ENCODE measurements around the gene FGFBP3.
"Not testable (repeated sequence)": the region's sequence is repeated elsewhere in the genome, so short reads cannot be mapped to it uniquely, and the experiment has no call there.

FGFBP3 gene

DNA sequence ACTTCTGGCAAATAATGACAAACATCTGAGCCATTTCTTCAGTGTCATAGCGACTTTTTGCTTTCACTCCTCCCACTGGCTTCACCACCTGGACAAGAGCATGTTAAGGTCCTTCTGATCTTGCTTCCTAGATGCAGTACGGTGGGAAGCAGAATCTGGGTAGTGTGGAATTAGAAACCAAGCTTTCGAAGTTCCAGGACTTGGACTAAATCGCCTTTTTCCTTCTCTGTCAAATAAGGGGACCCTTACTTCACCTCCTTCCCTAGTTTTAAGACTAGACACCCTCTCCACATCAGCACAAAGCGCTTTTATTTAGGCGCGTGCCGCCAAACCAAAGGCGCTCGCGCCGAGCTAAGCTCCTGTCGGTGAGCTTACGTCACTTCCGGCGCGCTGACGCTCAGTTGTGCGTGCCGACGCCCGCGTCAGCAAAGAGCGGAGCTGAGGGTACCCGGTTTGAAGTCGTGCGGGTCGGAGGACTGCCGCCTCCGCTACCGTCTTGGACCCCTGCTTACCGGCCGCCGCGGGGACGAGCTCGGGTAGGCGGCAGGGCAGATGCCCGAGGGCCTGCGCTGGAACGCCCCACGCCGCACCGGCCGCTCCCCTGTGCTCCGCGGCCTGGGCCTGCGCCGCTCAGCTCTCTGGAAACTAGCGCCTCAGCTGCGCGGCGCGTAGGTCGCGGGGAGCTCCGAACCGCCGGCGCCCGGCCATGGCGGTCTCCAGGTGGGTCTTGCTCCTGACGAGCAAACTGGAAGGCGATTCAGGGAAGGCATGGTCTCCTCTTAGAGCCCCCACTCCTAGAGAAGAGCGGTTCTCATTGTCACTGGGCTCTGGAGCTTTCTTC, 14.3 kb upstream of the FGFBP3 start, which contains the start of gene BTAF1:
Gene BTAF1 (plus strand): TSS at position 400 of the 841 bp plus-strand sequence. CDS start 307 bp downstream, at position 707.
- peak within 1 kb of the TSS; percentile 99 for H3K4me3 ChIP-seq (ENCODE audit: low read length)
- TF ChIP-seq ZNF274 (IDR thresholded peaks at IDR 0.05; ENCODE audit: low read depth, low read length) = no peak

DNA sequence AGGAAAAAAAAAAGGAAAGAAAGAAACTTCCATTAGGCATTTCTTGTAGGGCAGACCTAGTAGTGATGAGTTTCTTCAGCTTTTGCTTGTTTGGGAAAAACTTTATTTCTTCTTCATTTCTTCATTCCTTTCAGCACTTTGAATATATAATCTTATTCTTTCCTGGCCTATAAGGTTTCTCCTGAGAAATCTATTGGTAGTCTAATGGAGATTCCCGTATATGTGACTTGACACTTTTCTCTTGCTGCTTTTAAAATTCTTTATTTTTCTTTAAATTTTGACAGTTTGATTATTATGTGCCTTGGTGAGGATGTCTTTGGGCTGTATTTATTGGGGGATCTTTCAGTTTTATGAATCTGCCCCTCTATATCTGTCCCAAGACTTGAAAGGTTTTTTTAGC, 10.4 kb upstream of the FGFBP3 start:
- no peak for TF ChIP-seq ZNF274 (IDR thresholded peaks at IDR 0.05; ENCODE audit: low read depth, low read length)
- H3K4me3 ChIP-seq (ENCODE audit: low read length) = no peak overlapping the region

DNA sequence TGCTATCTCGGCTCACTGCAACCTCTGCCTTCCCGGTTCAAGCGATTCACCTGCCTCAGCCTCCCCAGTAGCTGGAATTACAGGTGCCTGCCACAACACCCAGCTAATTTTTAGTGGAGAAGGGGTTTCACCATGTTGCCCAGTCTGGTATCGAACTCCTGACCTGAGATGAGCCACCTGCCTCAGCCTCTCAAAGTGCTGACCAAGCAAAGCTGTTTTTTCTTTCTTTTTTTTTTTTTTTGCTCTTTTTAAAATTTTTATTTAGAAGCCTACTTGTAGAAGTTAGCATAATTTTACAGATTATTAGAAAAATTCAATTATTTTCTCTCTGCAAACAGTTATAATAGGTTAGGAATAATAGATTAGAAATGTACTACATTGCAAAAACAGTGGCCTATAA, 1.2 kb upstream of the FGFBP3 start:
- no peak for TF ChIP-seq ZNF274 (IDR thresholded peaks at IDR 0.05; ENCODE audit: low read depth, low read length)
- H3K4me3 ChIP-seq (ENCODE audit: low read length) = no peak overlapping the region

GRCh38 chr10:91908337-91909116, 759 bp downstream of the FGFBP3 start:
- TF ChIP-seq ZNF274 (IDR thresholded peaks at IDR 0.05; ENCODE audit: low read depth, low read length) = no peak

DNA sequence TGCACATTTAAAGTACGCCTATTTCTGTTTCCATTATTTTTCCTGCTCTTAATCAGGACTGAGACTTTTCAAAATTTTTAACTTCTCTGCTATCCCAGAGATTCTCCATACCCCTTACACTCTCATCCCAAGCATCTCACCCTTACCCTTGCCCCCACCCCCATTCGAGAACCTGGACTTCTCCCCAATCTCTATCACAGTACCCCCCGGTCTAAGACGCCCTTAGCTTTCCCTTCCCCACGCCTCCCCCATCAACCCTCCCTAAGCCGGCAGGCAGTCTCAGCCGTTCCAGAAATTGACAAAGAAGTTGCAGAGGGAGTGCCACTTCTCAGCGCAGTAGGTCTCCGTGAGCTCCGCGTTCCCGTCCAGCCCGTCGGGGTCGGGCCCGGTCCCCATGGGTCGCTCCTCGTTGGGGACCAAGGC, 1.4 kb downstream of the FGFBP3 start:
- H3K4me3 ChIP-seq (ENCODE audit: low read length) = peak overlapping the region; percentile 74
- no peak for TF ChIP-seq ZNF274 (IDR thresholded peaks at IDR 0.05; ENCODE audit: low read depth, low read length)

More at GRCh38 chr10:91908337-91909116, 759 bp downstream of the FGFBP3 start:
- H3K4me3 ChIP-seq (ENCODE audit: low read length) = peak overlapping the region; percentile 74

GRCh38 chr10:91907033-91907594, 2.2 kb downstream of the FGFBP3 start:
- no peak overlapping the region for H3K4me3 ChIP-seq (ENCODE audit: low read length)

GRCh38 chr10:91901784-91902677, 7.3 kb downstream of the FGFBP3 start:
- no peak overlapping the region for H3K4me3 ChIP-seq (ENCODE audit: low read length)
- TF ChIP-seq ZNF274 (IDR thresholded peaks at IDR 0.05; ENCODE audit: low read depth, low read length) = no peak

More at GRCh38 chr10:91907033-91907594, 2.2 kb downstream of the FGFBP3 start:
- no peak for TF ChIP-seq ZNF274 (IDR thresholded peaks at IDR 0.05; ENCODE audit: low read depth, low read length)

GRCh38 chr10:91897421-91897820, 11.9 kb downstream of the FGFBP3 start:
- H3K4me3 ChIP-seq (ENCODE audit: low read length) = no peak overlapping the region
- no peak for TF ChIP-seq ZNF274 (IDR thresholded peaks at IDR 0.05; ENCODE audit: low read depth, low read length)

- no peak for TF ChIP-seq ZNF274 (IDR thresholded peaks at IDR 0.05; ENCODE audit: low read depth, low read length)
- H3K4me3 ChIP-seq (ENCODE audit: low read length) = no peak overlapping the region
Measured at GRCh38 chr10:91896212-91896756, 13.0 kb downstream of the FGFBP3 start.

DNA sequence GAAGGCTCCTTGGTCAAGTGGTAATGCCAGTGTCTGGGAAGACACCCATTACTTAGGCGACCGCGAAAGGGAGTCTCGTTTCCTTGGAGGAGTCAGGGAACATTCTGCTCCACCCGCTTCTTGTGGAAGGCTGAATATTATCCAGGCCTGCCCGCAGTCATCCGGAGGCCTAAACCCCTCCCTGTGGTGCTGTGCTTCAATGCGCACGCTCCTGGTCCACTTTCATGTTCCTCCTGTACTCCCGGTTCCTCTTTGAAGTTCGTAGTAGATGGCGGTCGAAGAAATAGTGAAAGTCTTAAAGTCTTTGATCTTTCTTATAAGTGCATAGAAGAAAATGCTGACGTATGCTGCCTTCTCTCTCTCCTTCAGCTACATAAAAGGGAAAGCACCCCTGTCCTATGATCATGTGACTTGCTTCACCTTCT, 15.0 kb downstream of the FGFBP3 start:
- H3K4me3 ChIP-seq (ENCODE audit: low read length) = not testable (repeated sequence)

DNA sequence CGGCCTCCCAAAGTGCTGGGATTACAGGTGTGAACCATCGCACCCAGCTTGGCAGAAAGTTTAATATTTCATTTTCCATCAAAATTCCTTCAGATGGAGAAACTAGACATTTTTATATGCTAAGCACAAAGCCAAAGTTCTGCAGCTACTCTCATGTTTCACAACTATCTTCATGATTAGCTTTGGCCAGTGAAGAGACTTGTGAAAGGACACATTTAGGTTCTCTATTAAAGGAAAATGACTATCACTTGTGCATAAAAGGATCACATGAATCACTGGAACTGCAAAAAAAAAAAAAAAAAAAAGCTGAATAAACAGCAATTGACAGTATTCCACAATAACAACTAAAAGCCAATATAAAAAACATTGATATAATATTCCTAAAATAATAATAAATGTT, 16.2 kb downstream of the FGFBP3 start:
- TF ChIP-seq ZNF274 (IDR thresholded peaks at IDR 0.05; ENCODE audit: low read depth, low read length) = no peak
- H3K4me3 ChIP-seq (ENCODE audit: low read length) = no peak overlapping the region

DNA sequence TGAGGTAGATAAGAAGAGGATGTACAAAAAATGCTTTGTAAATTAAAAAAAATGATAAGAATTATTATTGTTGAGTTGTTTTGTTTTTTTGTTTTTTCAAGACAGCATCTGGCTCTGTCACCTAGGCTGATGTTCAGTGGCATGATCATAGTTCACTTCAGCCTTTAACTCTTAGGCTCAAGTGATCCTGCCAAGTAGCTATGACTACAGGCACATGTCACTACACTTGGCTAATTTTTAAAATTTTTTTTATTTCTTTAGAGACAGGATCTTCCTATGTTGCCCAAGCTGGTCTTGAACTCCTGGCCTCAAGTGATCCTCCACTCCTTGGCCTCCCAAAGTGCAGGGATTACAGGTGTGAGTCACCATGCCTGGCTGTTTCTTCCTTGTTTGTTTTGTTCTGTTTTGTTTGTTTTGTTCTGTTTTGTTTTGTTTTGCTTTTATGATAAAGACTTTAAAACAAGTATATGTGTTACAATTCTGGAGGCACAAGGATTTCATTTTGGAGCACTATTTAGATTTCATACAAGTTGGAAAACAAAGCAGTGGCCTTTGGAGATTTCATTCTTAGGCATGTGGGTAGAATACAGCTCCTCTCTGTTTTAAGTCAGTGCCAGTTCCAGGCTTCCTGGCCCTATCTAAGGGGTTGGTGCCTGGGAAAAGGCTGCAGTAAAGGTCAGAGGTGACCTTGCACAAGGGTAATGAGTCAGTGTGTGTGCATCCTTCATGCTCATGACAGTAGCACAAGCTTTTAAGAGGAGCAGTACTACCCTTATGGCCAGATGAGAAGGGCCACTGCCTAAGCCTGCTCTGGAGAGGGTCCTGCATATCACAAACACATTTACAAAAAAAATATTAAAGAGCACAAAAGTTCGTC, 17.9 kb downstream of the FGFBP3 start:
- no peak overlapping the region for H3K4me3 ChIP-seq (ENCODE audit: low read length)
- TF ChIP-seq ZNF274 (IDR thresholded peaks at IDR 0.05; ENCODE audit: low read depth, low read length) = no peak
